ENCODE results near the gene TCIRG1.

TCIRG1 gene

DNA sequence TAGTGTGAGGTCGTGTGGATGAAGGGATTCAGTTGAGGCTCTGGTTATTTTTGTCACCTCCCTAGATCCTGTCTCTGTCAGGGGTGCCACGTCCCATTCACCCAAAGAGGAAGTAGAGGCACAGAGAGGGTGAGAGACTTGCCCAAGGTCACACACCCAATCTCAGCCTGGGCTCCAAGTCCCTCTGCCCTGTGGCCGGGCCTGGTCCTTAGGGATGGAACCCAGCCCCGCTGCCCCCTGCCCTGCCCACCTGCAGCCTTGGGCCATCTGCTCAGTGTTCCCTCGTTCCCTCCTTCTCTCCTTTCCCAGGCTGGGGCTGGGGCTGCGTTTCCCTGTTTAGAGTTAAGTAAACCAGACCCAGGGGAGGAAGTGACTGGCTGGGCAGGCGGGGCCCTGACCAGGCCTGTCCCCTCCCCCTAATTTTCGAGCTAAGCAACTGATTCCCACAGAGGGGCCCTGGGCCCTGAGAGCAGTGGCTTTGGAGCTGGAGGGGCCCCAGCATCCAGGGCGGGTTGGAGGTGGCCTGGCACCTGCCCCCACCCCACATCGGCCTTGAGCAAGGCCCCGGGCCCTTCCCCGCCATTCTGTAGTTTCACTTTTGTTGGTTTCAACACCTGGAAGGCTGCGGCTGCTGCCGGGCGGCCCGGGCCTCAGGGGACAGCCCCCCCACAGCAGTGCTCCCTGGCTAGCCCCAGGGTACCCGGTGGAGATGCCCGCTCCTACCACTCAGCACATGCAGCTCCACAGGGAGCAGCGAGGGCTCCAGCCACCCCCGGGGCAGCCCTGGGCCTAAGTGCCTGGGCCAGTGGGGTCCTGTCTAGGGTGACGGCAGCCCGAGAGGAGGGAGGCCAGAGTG, 1.5 kb downstream of the TCIRG1 start:
- DNase-seq: peak; percentile 68

DNA sequence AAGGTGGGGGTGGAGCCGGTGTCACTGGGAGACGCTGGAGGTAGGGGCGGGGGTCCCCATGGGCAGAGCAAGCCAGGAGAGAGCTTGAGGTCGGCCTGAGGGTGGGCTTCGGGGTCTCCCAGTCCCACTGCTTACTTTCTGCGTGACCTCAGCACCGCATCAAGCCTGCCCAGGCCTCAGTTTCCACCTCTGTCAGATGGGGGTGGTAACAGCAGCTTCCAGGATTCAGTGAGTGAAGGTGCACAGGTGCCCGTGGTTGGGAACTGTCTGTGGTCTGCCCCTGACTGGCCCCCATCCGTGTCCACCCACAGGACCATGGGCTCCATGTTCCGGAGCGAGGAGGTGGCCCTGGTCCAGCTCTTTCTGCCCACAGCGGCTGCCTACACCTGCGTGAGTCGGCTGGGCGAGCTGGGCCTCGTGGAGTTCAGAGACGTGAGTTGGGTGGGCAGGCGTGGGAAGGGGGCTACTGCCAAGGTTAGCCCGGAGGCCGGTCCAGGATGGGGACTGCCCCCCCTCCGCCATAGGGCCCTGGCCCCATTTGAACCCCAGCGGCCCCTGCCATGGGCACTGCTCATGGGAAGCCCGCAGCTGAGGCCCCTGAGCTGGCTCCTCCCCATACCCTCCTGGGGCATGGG, 2.2 kb downstream of the TCIRG1 start:
- DNase-seq: no peak

DNA sequence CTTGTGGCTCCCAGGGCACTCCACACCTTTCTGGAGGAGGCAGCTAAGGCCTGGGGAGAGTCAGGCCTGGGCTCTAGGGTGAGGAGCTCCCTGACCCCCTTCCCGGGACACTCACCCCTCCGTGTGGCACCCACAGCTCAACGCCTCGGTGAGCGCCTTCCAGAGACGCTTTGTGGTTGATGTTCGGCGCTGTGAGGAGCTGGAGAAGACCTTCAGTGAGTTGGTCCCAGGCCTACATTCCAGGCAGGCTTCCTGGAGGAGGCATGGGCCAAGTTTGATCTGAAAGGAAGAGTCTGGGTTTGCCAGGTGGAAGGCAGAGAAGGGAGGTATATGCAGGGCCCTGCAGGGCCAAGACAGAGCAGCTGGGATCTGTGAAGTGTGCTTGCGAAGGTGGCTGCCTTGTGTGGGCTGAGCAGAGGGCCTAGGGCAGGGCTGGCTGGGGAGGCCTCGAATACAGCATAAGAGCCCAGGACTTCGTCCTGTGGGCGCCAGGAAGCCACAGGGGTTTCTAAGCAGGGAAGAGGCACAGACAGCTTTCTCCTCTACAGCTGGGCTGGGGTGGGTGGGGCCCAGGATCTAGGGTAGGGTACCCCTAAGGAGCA, 2.9 kb downstream of the TCIRG1 start:
- DNase-seq: no peak

GRCh38 chr11:68042219-68043028, 3.6 kb downstream of the TCIRG1 start:
- no peak for DNase-seq

DNA sequence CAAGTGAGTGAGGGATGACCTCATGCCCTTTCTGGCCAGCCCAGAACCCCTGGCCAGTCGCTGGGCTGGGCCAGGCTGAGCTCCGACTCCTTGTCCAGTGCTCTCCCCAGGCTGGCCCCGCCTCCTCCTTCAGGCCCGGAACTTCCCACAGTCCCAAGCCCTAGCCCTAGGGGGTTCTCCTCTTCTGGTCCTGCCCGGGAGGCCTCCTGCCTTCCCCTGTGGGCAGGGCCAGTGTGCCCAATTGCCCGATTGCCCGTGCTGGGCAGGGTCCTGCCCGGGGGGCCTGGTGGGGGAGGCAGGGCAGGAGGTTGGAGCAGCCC, 4.2 kb downstream of the TCIRG1 start:
- DNase-seq: no peak

GRCh38 chr11:68043349-68044144, 4.7 kb downstream of the TCIRG1 start:
- DNase-seq: peak; percentile 48

DNA sequence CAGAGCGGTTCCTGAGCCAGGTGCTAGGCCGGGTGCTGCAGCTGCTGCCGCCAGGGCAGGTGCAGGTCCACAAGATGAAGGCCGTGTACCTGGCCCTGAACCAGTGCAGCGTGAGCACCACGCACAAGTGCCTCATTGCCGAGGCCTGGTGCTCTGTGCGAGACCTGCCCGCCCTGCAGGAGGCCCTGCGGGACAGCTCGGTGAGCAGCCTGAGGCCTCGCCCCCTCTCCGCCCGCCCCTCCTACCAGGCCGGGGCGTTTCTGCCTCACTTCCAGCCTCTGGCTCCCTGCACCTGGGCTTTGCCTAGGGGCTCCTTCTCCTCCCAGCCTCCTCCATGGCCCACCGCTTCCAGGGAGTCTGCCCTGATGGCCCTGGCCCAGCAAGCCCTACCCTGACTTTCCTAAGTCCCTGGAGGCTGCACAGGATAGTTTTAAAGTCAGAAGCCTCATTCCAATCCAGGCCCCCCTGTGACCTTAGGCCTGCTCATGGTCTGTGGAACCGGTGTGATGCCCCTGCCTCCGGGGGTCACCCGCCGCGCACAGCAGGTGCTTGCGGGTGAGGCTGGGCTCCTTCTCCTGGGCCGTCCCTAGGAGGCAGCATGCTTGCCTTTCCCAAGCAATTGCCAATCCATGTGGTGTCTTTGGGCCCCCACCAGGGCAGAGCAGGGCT, 5.5 kb downstream of the TCIRG1 start:
- no peak for DNase-seq

DNA sequence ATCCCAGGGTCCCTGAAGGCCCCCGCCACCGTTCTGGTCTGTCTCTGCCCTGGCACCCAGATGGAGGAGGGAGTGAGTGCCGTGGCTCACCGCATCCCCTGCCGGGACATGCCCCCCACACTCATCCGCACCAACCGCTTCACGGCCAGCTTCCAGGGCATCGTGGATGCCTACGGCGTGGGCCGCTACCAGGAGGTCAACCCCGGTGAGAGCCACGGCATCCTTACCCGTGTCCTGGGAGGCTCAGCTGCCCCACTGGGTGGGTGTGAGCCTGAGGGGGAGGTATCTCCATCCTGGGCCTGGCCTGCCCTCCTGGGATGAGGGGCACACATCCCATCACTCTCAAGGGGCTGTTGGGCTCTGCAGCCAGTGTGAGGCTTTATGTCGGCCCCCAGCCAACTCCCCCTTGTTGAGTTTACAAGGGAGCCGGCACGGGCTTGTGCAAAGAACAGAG, 6.1 kb downstream of the TCIRG1 start:
- no peak for DNase-seq

GRCh38 chr11:68047437-68048290, 8.8 kb downstream of the TCIRG1 start:
- no peak for DNase-seq

- no peak for DNase-seq
These were observed 10.1 kb downstream of the TCIRG1 start for GRCh38 chr11:68048681-68049508.

- DNase-seq: no peak
These were observed 10.9 kb downstream of the TCIRG1 start for GRCh38 chr11:68049509-68050370.

GRCh38 chr11:68050371-68050841, 11.6 kb downstream of the TCIRG1 start:
- no peak for DNase-seq

DNA sequence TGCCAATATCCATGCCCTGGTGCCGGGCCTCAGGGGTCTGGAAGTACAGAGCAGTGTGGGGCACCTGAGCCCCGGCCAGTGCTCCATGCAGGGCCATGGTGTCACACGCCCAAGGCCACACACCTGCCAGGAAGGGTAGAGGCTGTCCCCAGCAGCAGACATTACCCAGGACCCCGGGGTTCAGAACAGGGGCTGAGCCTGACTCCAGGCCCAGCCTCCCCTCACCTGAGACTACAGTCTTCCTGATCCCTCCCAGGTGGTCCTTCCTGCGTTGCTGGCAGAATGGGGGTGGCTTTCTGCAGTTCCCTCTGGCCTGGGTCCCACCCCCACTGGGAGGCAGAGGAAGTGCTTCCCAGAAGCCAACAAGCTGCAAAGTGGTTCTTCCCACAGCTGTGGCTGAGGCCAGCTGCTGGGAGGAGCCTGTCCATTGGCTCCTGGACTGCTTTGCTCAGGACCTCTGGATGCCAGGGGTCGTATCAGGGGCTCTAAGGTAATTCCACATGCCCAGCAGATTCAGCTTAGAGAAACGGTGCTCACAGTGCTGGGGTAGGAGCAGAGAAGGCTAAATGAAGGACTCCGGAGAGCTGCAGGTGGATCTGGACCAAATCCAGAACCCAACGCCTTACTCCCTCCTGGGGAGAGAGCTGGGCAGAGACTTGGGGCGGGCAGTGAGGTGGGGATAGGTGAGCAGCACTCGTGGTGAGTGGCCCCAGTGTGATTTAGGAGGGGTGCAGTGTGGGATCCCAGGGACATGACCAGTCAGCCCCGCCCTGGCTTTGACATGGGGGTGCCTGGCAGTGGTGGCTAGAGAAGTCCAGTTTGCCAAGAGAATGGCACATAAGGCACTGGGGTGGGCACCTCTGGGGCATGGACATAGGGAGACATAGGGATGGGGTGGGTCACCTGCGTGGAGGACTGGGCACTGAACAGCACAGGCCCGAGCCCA, 12.6 kb downstream of the TCIRG1 start:
- no peak for DNase-seq

- DNase-seq: no peak
These were observed 13.5 kb downstream of the TCIRG1 start for GRCh38 chr11:68052137-68052873.

GRCh38 chr11:68053117-68053516, 14.3 kb downstream of the TCIRG1 start:
- no peak for DNase-seq

- no peak for DNase-seq
These were observed 15.4 kb downstream of the TCIRG1 start for GRCh38 chr11:68053981-68054812.

All from fibroblast of skin of right quadriceps (primary cell).